ENCODE measurements around the gene IGF2R. TPM values are rescaled to one million over a fixed set of nuclear protein-coding genes. Genes with fewer than 3 reads are reported as not detected.

Gene IGF2R
- total and polyA plus RNA-seq, 2 donors (not counting 1 experiment from before 2014, with no cell fraction given), result 9.5 to 53.3 TPM

- TF ChIP-seq CTCF (IDR thresholded peaks at IDR 0.05), result no peak
- TF ChIP-seq EZH2 (IDR thresholded peaks at IDR 0.05; ENCODE audit: borderline replicate concordance, insufficient read depth, low read depth, low read length, poor library complexity, severe bottlenecking), result no peak
- H2AFZ ChIP-seq (ENCODE audit: insufficient read depth, low read depth, low read length, poor library complexity, severe bottlenecking), result no peak overlapping the region
- intact Hi-C loops (cut with micrococcal nuclease), result no loop called here
- no peak overlapping the region for H3K9ac ChIP-seq (ENCODE audit: low read length)
- Mint-ChIP-seq H3K27ac (no peak overlapping the region), H3K27me3 (no peaks in the 10 kb centered on the region), H3K4me3 (no peak overlapping the region), H3K4me1 (no peaks in the 10 kb centered on the region), H3K9me3 (ENCODE audit: insufficient read depth) (no peaks in the 10 kb centered on the region)
- WGBS (ENCODE audit: insufficient coverage), result 97% methylated on average over 6 of the region's 6 CpGs
- CTCF ChIA-PET, result no interaction called here
- H3K27me3 ChIP-seq (replicated peaks in 1 of 4; ENCODE audit: control extremely low read depth in 1 of 4, control insufficient read depth in 3 of 4, insufficient read depth in 4 of 4, low read length in 3 of 4), result no peaks in the 10 kb centered on the region
- no peaks in the 10 kb centered on the region for H3K9me3 ChIP-seq (ENCODE audit: control extremely low read depth in 1 of 3, control insufficient read depth in 2 of 3, insufficient read depth in 1 of 3, low read length in 2 of 3)
- no peak overlapping the region for H3K4me3 ChIP-seq (ENCODE audit: control extremely low read depth in 1 of 5, extremely low read depth in 1 of 5, insufficient read depth in 1 of 5, low read depth in 2 of 5, low read length in 4 of 5)
- DNase-seq, result no peak
- H3K36me3 ChIP-seq (replicated peaks in 1 of 2; ENCODE audit: control extremely low read depth in 1 of 2, control insufficient read depth in 1 of 2, extremely low read depth in 1 of 2, insufficient read depth in 2 of 2, low read length in 1 of 2), result peaks cover 2 to 85% of the 10 kb centered on the region in 2 experiments
- no peaks in the 10 kb centered on the region for H3K79me2 ChIP-seq (ENCODE audit: control insufficient read depth, insufficient read depth, low read length)
- no peaks in the 10 kb centered on the region for H4K20me1 ChIP-seq (ENCODE audit: control insufficient read depth, insufficient read depth, low read length, poor library complexity, severe bottlenecking)
- POLR2A ChIA-PET, result no interaction called here
- ATAC-seq (ENCODE audit: low read depth), result no peak
- H3K4me2 ChIP-seq (replicated peaks; ENCODE audit: low read depth, low read length, poor library complexity, severe bottlenecking), result no peak overlapping the region
- H3K27ac ChIP-seq (ENCODE audit: low read length in 2 of 2), result no peak overlapping the region
- no peaks in the 10 kb centered on the region for H3K4me1 ChIP-seq (ENCODE audit: control insufficient read depth in 2 of 2, insufficient read depth in 2 of 2, low read length in 2 of 2)
Measured at GRCh38 chr6:160048471-160048870, 79.6 kb downstream of the IGF2R start.

- H3K4me1 Mint-ChIP-seq, result no peaks in the 10 kb centered on the region
- peaks cover 4 to 82% of the 10 kb centered on the region in 2 experiments for H3K36me3 ChIP-seq (replicated peaks in 1 of 2; ENCODE audit: control extremely low read depth in 1 of 2, control insufficient read depth in 1 of 2, extremely low read depth in 1 of 2, insufficient read depth in 2 of 2, low read length in 1 of 2)
- POLR2A ChIA-PET, result no interaction called here
- ATAC-seq (ENCODE audit: low read depth), result no peak
- no peaks in the 10 kb centered on the region for H4K20me1 ChIP-seq (ENCODE audit: control insufficient read depth, insufficient read depth, low read length, poor library complexity, severe bottlenecking)
- no peaks in the 10 kb centered on the region for H3K9me3 Mint-ChIP-seq (ENCODE audit: insufficient read depth)
- CTCF ChIA-PET, result no interaction called here
- no peak overlapping the region for H3K9ac ChIP-seq (ENCODE audit: low read length)
- no peak overlapping the region for H3K27ac Mint-ChIP-seq
- intact Hi-C loops (cut with micrococcal nuclease), result no loop called here
- H2AFZ ChIP-seq (ENCODE audit: insufficient read depth, low read depth, low read length, poor library complexity, severe bottlenecking), result no peak overlapping the region
- H3K79me2 ChIP-seq (ENCODE audit: control insufficient read depth, insufficient read depth, low read length), result no peaks in the 10 kb centered on the region
- H3K4me3 Mint-ChIP-seq, result no peak overlapping the region
- no peaks in the 10 kb centered on the region for H3K9me3 ChIP-seq (ENCODE audit: control extremely low read depth in 1 of 3, control insufficient read depth in 2 of 3, insufficient read depth in 1 of 3, low read length in 2 of 3)
- no peak overlapping the region for H3K27ac ChIP-seq (ENCODE audit: low read length in 2 of 2)
- H3K4me3 ChIP-seq (ENCODE audit: control extremely low read depth in 1 of 5, extremely low read depth in 1 of 5, insufficient read depth in 1 of 5, low read depth in 2 of 5, low read length in 4 of 5), result no peak overlapping the region
- 100% methylated on average over 5 of the region's 9 CpGs for WGBS (ENCODE audit: insufficient coverage)
- no peaks in the 10 kb centered on the region for H3K27me3 ChIP-seq (replicated peaks in 1 of 4; ENCODE audit: control extremely low read depth in 1 of 4, control insufficient read depth in 3 of 4, insufficient read depth in 4 of 4, low read length in 3 of 4)
- TF ChIP-seq EZH2 (IDR thresholded peaks at IDR 0.05; ENCODE audit: borderline replicate concordance, insufficient read depth, low read depth, low read length, poor library complexity, severe bottlenecking) (no peak), CTCF (IDR thresholded peaks at IDR 0.05) (no peak)
- no peaks in the 10 kb centered on the region for H3K4me1 ChIP-seq (ENCODE audit: control insufficient read depth in 2 of 2, insufficient read depth in 2 of 2, low read length in 2 of 2)
- H3K4me2 ChIP-seq (replicated peaks; ENCODE audit: low read depth, low read length, poor library complexity, severe bottlenecking), result no peak overlapping the region
- no peak for DNase-seq
- H3K27me3 Mint-ChIP-seq, result no peaks in the 10 kb centered on the region
Measured at GRCh38 chr6:160049346-160049745, 80.5 kb downstream of the IGF2R start.
